Colonic mucosa (tissue), 4 donors: Measurements from ENCODE around the gene TEKT3. TPM values are rescaled to one million over a fixed set of nuclear protein-coding genes. Genes with fewer than 3 reads are reported as not detected.

Experiments
- DNase-seq: peaks from one replicate; pipeline ENCODE4 v3.0.0-alpha.2; 2020
- H3K27ac ChIP-seq: fragments of 200-600 bp; one replicate; pipeline ENCODE4 v1.8.0; 2021
- H3K27me3 ChIP-seq: fragments of 200-600 bp; one replicate; pipeline ENCODE4 v1.8.0; 2021
- H3K36me3 ChIP-seq: fragments of 200-600 bp; one replicate; pipeline ENCODE4 v1.8.0; 2021
- H3K4me1 ChIP-seq: fragments of 200-600 bp; one replicate; pipeline ENCODE4 v1.8.0; 2021; ENCODE audit warnings: mild to moderate bottlenecking
- H3K4me3 ChIP-seq: fragments of 200-600 bp; one replicate; pipeline ENCODE4 v1.8.0; 2021
- H3K9ac ChIP-seq, 2 donors: one replicate each; pipeline ENCODE4 v1.7.0; 2013; ENCODE audit warnings: control low read depth in 2 of 2, low read depth in 2 of 2, low read length in 2 of 2
- H3K9me3 ChIP-seq: fragments of 200-600 bp; one replicate; pipeline ENCODE4 v1.8.0; 2021
- CTCF ChIP-seq: fragments of 200-600 bp; IDR thresholded peaks from one replicate; pipeline ENCODE4 v1.8.0; 2022; ENCODE audit warnings: antibody characterized with exemption, mild to moderate bottlenecking
- intact Hi-C: fragments of 100-400 bp; cut with DNase I; formaldehyde crosslinking; loops from one replicate; pipeline ENCODE4 v1.14.1; 2022
- total RNA-seq, 2 donors: library from RNA; stranded (reverse); fragmentation: NEBNext Ultra II Directional in 1 of 2; extraction: Animal tissue kit (Norgen Biotek cat#: 25700) in 1 of 2; gene quantifications; one replicate each; pipeline ENCODE4 v1.2.1, GENCODE V29; 2021
- donor health status: healthy.
- donor health status: DM: no; HTN: no; CAD: no.
- donor health status: DM: no; HTN: no; CAD: no.

Gene TEKT3
- total RNA-seq, 2 donors from 2014 or later = 0.45 TPM; not detected in 1

GRCh38 chr17:15377200-15377599, 35.8 kb upstream of the TEKT3 start:
- no peak overlapping the region for H3K4me3 ChIP-seq
- no peak for DNase-seq
- no peak for TF ChIP-seq CTCF
- H3K9me3 ChIP-seq = no peaks in the 10 kb centered on the region
- intact Hi-C loops = no loop called here
- no peak overlapping the region for H3K27ac ChIP-seq
- H3K4me1 ChIP-seq = no peaks in the 10 kb centered on the region
- no peak overlapping the region for H3K9ac ChIP-seq
- no peaks in the 10 kb centered on the region for H3K36me3 ChIP-seq
- H3K27me3 ChIP-seq = no peaks in the 10 kb centered on the region

GRCh38 chr17:15371376-15372130, 30.2 kb upstream of the TEKT3 start:
- H3K9me3 ChIP-seq = no peaks in the 10 kb centered on the region
- no peaks in the 10 kb centered on the region for H3K27me3 ChIP-seq
- no peak for TF ChIP-seq CTCF
- no peak overlapping the region for H3K9ac ChIP-seq
- no peak overlapping the region for H3K27ac ChIP-seq
- DNase-seq = no peak
- no peaks in the 10 kb centered on the region for H3K36me3 ChIP-seq
- no peak overlapping the region for H3K4me3 ChIP-seq
- intact Hi-C loops = no loop called here
- H3K4me1 ChIP-seq = no peaks in the 10 kb centered on the region

GRCh38 chr17:15368600-15368999, 27.2 kb upstream of the TEKT3 start:
- H3K4me3 ChIP-seq = no peak overlapping the region
- no peak for DNase-seq
- no peaks in the 10 kb centered on the region for H3K27me3 ChIP-seq
- TF ChIP-seq CTCF = no peak
- H3K9ac ChIP-seq = no peak overlapping the region
- intact Hi-C loops = no loop called here
- H3K36me3 ChIP-seq = no peaks in the 10 kb centered on the region
- H3K9me3 ChIP-seq = no peaks in the 10 kb centered on the region
- no peak overlapping the region for H3K27ac ChIP-seq
- H3K4me1 ChIP-seq = no peaks in the 10 kb centered on the region

- intact Hi-C loops = no loop called here
- Histone ChIP-seq H3K27ac (no peak overlapping the region), H3K4me3 (no peak overlapping the region), H3K4me1 (no peaks in the 10 kb centered on the region), H3K9ac (no peak overlapping the region), H3K27me3 (no peaks in the 10 kb centered on the region), H3K36me3 (no peaks in the 10 kb centered on the region), H3K9me3 (no peaks in the 10 kb centered on the region)
- no peak for TF ChIP-seq CTCF
- DNase-seq = no peak
These were observed 24.6 kb upstream of the TEKT3 start for GRCh38 chr17:15366026-15366425.

GRCh38 chr17:15364615-15365014, 23.2 kb upstream of the TEKT3 start:
- Histone ChIP-seq H3K9me3 (no peaks in the 10 kb centered on the region), H3K36me3 (no peaks in the 10 kb centered on the region), H3K9ac (no peak overlapping the region), H3K27me3 (no peaks in the 10 kb centered on the region), H3K4me1 (no peaks in the 10 kb centered on the region), H3K4me3 (no peak overlapping the region), H3K27ac (no peak overlapping the region)
- TF ChIP-seq CTCF = no peak
- intact Hi-C loops = no loop called here
- DNase-seq = no peak
